GM19099 (cell line): ENCODE measurements around the gene HSP90B1.
A peak's percentile ranks its signal among the peaks of the same experiment; 100 is the strongest.

Source experiments
- POLR2A ChIP-seq: IDR thresholded peaks from 3 replicates; pipeline ENCODE4 v1.6.1; 2011; ENCODE audit warnings: low read depth; ENCODE audit not compliant: insufficient read length; ENCODE audit errors: extremely low read depth

Gene HSP90B1

GRCh38 chr12:103913100-103913499 is 17.1 kb upstream of the HSP90B1 start:
- TF ChIP-seq POLR2A, result no peak

GRCh38 chr12:103915306-103915705 is 14.9 kb upstream of the HSP90B1 start:
- no peak for TF ChIP-seq POLR2A

- no peak for TF ChIP-seq POLR2A
Measured at GRCh38 chr12:103917873-103918272, 12.3 kb upstream of the HSP90B1 start.

GRCh38 chr12:103924761-103925641 is 5.2 kb upstream of the HSP90B1 start:
- TF ChIP-seq POLR2A, result peak; percentile 72

- no peak for TF ChIP-seq POLR2A
Measured at GRCh38 chr12:103928682-103929045, 1.5 kb upstream of the HSP90B1 start.

GRCh38 chr12:103929046-103929783 is 995 bp upstream of the HSP90B1 start:
- TF ChIP-seq POLR2A, result peak; percentile 69

- no peak for TF ChIP-seq POLR2A
Measured at GRCh38 chr12:103929784-103930033, 501 bp upstream of the HSP90B1 start.

GRCh38 chr12:103930787-103931735 is 851 bp downstream of the HSP90B1 start:
- peak; percentile 55 for TF ChIP-seq POLR2A

- TF ChIP-seq POLR2A, result no peak
Measured at GRCh38 chr12:103933237-103933636, 3.0 kb downstream of the HSP90B1 start.

- TF ChIP-seq POLR2A, result no peak
Measured at GRCh38 chr12:103936679-103937078, 6.5 kb downstream of the HSP90B1 start.

GRCh38 chr12:103944964-103945363 is 14.8 kb downstream of the HSP90B1 start:
- peak; percentile 28 for TF ChIP-seq POLR2A

- TF ChIP-seq POLR2A, result no peak
Measured at GRCh38 chr12:103947871-103948555, 17.8 kb downstream of the HSP90B1 start.

- peak; percentile 15 for TF ChIP-seq POLR2A
Measured at GRCh38 chr12:103948746-103949406, 18.7 kb downstream of the HSP90B1 start.

GRCh38 chr12:103952497-103952896 is 22.3 kb downstream of the HSP90B1 start:
- no peak for TF ChIP-seq POLR2A
